Globus pallidus (tissue), 1 donor: ENCODE measurements around the gene ALDH18A1.
"Not testable (repeated sequence)": the region's sequence is repeated elsewhere in the genome, so short reads cannot be mapped to it uniquely, and the experiment has no call there.

Source experiments
- DNase-seq: peaks from one replicate; pipeline ENCODE4 v3.0.0-alpha.2; 2015; ENCODE audit warnings: low spot score

The ALDH18A1 gene

DNA sequence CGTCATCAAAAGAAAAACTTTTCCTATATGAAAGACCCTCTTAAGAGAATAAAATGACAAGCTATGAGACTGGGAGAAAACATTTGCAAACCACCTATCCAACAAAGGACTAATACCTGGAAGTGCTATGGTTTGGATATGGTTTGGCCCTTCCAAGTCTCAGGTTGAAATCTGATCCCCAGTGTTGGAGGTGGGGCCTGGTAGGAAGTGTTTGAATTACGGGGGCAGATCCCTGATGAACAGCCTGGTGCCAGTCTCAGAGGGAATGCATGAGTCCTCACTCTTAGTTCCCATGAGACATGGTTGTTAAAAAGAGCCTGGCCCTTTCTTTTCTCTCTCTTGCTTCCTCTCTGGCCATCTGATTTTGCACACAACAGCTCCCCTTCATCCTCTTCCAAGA is 6.3 kb downstream of the ALDH18A1 start:
- no peak for DNase-seq

DNA sequence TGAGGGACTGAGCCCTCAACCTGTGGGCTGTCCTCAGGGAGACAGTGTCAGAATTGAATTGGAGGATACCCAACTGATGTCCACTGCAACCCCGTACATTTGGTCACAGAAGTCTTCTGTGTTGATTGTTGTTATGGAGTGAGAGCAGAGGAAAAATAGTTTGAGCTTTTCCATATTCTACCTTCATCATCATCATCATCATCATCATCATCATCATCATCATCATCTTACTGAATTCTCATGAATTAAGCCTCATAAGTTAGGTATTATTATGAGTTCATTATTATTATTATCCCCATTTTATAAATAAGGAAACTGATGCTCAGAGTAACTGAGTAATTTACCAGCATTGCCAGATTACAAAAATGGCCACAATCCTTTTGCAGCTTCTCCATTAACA is 8.4 kb downstream of the ALDH18A1 start:
- no peak for DNase-seq

DNA sequence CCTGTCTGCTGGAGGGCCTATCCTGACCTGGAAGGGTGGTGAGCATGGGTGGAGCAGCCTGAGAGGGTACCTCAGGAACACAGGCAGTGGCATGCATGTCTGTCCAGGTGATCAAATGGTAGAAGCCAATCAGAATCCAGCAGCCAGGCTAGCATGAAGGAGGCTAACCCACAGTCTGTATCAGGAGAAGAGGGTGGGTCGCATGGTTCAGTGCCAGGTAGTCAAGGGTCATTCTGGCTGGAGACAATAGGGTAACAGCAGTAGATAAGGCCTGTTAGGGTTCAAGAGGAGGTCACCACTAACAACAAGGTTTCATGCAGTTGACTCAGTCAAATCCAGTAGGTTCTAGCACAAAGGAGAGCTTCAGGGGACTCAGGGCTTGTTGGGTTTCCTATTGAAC is 10.4 kb downstream of the ALDH18A1 start:
- DNase-seq = no peak

DNA sequence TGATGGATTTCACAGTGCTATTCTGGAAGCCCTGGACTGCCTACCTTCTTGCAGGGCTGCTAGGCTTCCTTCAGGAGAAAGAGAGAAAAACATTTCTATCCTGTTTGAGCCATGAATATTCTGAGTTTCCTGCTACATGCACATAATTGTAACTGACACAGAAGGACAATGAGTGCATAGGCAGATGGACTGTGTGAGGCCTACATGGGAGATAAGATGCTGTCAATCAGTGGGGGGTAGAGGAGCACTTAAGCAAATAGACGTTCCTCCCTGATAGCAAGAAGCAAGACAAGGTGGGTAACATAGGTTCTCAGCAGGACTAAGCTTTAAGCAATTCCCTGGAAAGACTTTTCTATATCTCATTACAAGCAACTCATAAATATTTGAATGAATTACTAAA is 11.6 kb downstream of the ALDH18A1 start:
- no peak for DNase-seq

DNA sequence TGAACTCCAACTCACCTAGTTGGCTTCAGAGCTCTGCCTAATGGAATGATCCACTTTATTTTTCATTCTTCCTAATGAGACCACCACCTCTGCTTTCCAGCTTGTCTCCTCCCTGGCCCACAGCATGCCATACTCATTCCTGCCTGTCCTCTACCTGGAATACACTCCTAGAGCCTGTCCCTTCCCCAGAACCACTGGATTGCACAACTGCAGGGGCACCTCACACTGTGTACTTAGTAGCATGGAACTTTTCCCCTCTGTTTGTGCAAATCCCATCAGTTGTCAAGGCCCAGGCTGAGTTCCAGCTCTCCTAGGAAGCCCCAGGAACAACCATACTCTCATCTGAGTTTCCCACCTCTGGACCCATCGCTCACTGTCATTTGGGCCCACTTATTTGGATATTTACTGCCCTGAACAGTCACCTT is 15.6 kb downstream of the ALDH18A1 start:
- DNase-seq = no peak

DNA sequence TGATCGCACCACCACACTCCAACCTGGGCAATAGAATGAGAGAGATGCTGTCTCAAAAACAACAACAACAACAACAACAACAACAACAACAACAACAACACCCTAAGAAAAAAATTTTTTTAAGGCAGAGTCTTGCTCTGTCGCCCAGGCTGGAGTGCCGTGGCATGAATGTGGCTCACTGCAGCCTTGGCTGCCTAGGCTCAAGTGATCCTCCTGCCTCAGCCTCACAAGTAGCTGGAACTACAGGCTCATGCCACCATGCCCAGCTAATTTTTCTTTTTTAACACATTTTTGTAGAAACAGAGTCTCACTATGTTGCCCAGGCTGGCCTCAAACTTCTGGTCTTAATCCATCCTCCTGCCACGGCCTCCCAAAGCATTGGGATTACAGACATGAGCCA is 18.6 kb downstream of the ALDH18A1 start:
- DNase-seq = no peak

DNA sequence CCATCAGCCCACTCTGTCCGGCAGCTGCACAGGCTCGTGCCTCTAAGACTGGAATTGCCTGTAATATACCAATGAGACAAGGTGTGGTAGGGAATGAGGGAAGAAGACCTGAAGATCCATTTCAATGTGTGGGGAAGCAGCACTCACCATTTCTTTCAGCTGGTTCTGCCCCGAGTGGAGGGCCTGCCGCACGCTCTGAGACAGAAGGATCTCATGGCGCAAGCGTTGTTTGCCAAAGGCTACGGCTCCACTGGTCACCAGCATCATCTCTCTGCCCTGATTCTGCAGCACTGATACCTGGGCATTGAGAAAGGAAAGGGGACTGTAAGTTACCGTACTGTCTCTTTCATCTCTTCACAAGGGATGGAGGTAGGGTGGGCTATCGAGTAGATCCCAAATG is 19.4 kb downstream of the ALDH18A1 start:
- no peak for DNase-seq

DNA sequence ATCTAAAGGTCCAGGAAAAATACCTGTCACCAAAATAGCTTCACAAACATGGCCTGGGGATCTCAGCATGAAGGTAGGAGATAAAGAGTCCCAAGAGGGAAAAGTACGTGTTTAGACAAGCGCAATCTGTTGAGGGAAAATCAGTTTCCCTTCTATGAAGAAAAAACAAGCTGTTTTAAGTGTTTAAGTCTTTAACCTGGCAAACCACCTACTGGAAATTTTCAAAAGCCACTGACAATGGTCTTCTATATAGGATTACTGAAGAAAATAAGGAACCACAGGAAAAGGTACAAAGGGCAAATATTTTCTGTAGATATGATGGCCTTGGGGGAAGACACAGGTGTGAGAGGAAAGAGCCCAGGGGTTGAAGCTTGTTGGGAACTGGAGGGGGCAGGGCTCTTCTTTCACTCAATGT is 21.2 kb downstream of the ALDH18A1 start:
- DNase-seq = no peak

DNA sequence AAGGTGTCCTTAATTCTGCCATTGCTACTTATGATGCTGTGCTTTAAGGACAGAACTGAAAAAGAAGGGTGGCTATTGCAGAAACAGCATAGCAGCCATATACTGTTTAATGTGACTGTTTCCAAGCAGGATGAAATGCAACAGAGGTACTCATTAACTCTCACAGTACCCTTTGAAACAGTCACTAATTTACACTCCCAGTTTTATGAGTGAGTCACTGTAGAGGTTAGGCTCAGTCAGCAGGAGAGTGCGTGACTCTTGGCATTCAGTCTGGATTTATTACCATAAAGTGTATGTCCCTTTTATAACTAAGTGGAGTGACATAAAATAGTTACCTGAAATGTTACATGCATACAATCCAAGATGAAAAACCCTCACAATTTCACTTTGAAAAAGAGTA is 27.7 kb downstream of the ALDH18A1 start:
- DNase-seq = no peak

DNA sequence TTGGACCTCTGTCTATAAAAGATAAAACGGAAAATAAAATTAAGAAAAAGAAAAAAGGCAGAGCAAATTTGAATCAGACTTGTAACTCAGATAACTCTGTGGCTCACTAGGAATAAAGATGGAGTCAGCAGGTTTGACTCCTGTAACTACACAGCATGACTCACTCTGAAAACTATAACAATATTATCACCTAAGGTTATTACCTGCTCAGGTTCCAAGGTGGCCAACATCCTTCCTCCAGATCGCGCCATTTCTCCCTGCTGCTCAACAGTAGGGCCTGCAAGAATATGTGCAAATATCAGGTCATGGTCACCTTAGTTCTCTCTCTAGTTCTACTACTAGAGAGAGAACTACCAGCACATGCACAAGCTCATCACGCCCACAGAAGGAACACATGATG is 30.0 kb downstream of the ALDH18A1 start:
- DNase-seq = no peak

DNA sequence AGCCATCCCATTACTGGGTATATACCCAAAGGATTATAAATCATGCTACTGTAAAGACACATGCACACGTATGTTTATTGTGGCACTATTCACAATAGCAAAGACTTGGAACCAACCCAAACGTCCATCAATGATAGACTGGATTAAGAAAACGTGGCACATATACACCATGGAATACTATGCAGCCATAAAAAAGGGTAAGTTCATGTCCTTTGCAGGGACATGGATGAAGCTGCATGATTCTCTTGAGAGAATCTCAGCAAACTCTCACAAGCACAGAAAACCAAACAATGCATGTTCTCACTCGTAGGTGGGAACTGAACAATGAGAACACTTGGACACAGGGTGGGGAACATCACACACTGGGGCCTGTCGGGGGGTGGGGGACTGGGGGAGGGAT is 36.1 kb downstream of the ALDH18A1 start:
- DNase-seq = not testable (repeated sequence)

DNA sequence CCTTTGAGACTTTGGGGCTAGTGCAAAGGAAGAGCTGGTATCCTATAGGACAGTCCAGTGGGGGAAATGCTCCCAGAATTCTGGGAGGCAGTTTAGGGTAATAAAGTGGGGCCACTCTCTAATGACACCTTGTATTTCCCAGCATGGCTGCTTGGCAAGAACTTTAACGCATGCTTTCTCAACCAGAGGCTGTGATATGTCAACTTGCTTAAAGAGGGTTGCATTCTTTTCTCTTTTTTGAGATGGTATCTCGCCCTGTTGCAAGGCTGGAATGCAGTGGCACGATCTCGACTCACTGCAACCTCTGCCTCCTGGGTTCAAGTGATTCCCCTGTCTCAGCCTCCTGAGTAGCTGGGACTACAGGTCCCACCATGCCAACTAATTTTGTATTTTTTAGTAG is 38.4 kb downstream of the ALDH18A1 start:
- no peak for DNase-seq

DNA sequence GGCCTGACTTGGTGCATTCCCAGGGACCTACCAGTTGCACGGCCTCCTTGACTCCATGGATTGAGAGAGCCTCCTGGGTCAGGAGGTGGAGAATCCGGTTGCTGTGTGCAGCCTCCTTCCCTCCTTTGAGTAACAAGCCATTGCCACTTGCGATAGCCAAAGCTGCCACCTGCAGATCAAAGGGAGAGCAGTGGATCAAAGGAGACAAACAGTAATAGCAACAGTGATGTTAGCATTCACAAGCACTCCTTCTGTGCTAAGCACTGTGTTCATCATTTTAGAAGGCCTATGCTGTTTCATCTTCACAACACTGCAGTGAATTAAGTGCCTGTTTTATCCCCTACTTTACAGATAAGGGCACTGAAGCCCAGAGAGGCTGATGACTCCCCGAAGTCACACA is 40.1 kb downstream of the ALDH18A1 start:
- DNase-seq = no peak

DNA sequence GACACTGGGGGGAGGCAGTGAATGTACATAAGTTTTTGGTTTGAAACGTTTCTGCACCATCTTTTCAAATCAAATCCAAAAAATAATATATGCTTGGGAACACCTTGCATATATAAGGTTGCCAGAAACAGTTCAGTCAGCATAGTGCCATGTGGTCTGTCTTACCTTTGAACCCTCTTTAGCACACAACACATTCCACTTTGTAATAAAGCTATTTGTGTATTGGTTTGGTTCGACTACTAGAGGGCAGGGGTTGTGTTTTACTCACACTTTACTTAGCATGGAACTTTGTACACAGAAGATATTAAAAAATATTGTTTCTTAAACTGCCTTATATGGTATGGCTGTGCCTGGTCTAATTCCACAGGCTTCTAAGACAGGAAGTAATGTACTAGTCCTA is 43.2 kb downstream of the ALDH18A1 start:
- no peak for DNase-seq

DNA sequence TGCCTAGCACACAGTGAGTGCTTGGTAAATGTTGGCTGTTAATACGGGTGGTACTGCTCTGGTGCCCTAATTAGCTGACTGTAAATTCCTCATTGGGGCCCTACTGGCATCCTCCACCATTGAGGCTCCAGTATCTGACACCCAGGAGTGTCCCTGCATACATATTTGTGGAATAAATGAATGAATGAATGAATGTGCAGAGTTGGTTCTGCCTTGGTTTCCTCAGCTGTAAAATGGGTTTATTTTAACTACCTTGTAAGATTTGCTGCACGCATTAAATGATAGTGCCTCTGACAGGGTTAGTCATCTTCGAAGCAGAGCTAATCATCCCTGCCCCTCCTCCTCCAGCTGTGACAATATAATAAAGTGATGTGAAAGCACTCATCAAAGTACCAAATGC is 45.8 kb downstream of the ALDH18A1 start:
- DNase-seq = no peak

DNA sequence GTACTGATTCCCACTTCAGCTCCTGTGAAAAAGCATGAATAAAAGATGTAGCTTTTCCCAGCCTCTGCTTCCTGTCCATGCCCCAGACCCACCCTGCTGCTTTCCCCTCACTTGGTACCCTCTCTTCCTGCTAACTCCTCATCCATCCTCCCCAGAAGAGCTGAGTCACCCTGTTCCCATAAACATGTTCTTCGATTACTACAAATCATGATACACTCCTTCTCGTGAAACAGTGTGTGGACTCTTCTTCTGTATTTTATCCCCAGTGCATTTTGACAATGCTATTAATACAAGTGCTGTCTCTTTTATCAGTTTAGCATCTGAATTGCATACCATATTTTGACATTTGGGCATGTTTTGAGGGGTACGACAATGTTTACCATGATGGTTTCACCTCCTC is 49.6 kb downstream of the ALDH18A1 start:
- no peak for DNase-seq

DNA sequence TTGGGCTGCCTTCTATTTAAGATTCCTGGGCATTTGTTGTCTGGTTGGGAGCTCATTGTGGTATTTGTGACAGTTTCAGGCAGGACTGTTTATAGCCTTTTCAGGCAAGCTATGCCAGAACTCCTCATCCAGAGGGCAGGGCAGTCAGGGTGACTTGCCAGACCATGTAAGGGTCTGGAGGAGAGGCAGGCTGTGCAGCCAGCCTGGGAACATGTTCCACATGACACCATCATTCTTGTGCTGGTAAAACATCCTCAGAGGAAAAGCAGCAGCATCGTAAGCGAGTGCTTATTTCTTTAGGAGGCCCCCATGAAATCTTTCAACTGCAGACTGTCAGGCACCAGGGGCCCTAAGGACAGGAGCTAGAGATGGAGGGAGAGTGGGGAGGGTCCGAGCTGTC is 51.3 kb downstream of the ALDH18A1 start:
- no peak for DNase-seq

DNA sequence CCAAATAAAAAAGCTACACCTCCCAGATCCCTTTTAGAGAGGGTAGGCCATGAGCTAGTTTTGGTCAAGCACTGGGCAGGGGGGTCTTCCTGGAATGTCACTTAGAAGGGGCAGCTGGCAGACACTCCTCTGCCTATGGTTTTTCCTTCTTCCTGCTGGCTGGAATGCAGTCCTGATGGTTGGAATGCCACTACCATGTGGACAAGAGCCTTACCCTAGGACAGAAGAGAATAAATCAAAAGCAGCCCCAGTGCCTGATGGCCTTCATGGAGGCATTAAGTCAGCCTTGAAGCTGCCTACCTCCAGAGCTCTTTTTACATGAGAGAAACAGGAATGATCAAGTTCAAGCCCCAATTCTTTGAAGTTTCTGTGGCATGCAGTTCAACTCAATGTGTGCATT is 51.9 kb downstream of the ALDH18A1 start:
- DNase-seq = no peak

DNA sequence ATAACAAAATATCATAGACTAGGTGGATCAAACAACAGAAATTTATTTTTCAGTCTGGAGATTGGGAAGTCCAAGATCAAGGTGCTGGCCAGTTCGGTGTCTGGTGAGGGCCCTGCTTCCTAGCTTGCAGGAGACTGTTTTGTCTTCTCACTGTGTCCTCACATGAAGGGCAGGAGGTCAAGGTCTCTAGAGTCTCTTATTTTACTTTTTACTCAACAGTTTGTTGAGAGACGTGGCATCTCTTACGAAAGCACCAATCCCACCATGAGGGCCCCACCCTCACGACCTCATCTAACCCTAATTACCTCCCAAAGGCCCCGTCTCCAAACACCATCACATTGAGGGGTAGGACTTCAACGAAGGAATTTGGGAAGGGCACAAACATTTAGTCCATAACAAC is 54.1 kb downstream of the ALDH18A1 start:
- DNase-seq = no peak

DNA sequence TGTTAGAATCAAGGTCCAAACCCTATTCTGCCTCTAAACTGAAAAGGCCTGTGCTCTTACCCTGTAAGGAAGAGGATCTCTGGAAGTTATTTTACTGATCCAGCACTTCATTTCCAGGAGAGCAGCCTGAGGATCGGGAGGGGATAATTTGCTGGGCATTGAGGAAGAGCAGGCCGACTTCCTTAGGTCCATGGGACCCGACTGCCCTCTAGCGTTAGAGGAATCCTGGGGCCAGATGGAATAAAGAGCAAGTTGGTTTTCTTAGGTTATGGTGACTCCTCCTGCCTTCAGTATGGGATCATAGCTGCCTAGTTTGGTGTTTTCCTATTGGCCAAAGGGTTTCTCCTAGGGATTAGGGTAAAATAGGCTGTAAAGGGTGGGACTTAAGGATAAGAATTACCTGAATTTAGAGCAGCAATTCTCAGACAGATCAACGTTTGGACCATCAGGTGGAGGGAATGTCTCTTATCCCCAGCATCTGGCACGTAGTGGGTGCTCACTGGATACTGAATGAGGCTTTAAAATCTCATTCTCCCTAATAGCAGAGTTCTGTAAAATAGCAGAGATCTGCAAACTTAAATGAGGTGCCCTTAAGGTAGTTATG is 55.3 kb downstream of the ALDH18A1 start:
- DNase-seq = peak; percentile 78

DNA sequence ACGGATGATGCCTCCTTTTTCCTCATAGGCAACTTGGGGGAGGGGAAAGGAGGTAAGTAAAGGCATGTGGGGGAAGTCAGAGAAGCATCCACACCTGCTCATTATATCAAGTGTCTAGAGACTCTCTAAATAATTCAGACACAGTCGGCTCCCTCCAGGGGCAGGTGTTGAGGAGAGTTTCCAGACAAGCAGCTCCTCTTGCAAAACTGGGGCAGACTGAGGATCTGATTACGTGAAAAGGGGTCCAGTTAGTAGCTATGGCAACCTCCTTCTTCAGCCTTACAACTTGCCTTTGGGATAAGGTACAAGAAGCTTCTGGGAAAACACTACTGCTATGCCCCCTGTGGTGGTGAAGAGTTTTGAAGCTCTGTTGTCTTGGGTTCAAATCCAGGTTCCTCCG is 56.4 kb downstream of the ALDH18A1 start:
- DNase-seq = no peak

DNA sequence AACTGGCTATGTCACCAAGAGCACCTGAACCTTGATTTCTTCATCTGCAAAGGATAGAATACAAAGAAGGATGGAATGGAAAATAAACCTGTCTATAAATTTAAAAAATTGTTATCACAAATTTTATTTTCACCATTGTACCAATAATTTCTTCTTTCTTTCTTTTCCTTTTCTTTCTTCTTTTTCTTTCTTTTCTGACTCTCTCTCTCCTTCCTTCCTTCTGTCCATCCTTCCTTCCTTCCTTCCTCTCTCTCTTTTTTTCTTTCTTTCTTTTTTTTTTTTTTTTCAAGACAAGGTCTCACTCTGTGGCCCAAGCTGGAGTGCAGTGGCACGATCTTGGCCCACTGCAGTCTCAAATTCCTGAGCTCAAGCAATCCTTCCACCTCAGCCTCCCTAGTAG is 58.7 kb downstream of the ALDH18A1 start:
- no peak for DNase-seq

DNA sequence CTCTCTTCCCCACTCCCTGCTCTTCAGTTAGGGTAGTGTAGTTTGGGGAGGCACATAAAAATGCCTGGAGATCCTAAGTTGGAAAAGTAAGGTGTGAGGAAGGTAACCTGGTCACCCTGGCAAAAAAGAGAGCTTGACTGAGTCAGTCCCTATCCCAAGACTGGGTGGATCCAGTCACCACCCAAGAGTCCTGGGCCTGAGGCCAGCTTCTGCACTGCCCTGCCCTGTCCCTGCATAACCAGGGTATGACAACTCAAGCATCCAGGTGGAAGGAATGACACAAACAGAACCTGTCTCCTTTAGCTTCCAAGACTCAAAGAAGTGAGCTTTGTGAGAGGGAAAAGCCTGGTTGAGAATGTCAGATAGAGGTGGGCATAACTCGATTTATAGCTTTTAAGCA is 68.5 kb downstream of the ALDH18A1 start:
- no peak for DNase-seq

DNA sequence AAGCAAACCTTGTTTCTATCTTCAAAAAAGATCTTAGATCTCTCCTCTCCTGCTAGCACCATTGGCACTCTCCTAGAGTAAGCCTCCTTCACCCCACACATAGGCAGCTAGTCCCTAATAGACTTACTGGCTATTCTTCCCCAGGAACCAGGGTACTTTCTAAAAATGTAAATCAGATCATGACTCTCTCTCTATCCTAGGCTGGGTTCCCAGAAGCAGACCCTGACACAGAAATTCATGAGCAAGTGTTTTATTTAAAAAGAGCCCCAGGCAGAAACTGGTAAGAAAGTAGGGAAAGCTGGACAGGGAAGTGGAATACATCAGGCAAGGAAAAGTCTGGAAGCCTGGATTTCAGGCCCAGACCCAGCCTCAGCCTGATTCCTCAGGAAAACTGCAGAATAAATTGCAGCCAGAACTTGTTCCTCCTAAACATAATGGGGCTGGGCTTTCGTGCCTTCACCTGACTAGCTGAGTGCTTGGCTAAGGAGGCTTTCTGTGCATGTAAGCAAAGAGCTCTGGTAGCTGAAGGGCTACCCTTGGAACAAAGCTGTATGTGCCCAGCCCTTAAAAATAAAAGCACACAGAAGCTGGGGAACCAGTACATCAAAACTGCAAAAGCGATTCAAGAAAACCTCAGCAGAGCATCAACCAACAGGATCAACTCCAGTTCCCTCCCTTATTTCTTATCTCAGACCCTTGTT is 76.5 kb downstream of the ALDH18A1 start:
- no peak for DNase-seq
